Urinary bladder (tissue), 4 donors: ENCODE results near the gene PARD3B. TPM values are rescaled to one million over a fixed set of nuclear protein-coding genes. Genes with fewer than 3 reads are reported as not detected.

Experiments
- DNase-seq: peaks from one replicate; pipeline ENCODE4 v3.0.0-alpha.2; 2015; ENCODE audit errors: extremely low spot score
- H3K27ac ChIP-seq: one replicate; pipeline ENCODE4 v1.5.1; 2013; ENCODE audit warnings: low read depth, mild to moderate bottlenecking, moderate library complexity
- H3K36me3 ChIP-seq: one replicate; pipeline ENCODE4 v1.6.1; 2013; ENCODE audit warnings: mild to moderate bottlenecking, moderate library complexity; ENCODE audit not compliant: insufficient read depth
- H3K4me1 ChIP-seq: one replicate; pipeline ENCODE4 v1.6.1; 2013; ENCODE audit warnings: mild to moderate bottlenecking, moderate library complexity; ENCODE audit not compliant: insufficient read depth
- H3K4me3 ChIP-seq: one replicate; pipeline ENCODE4 v1.5.1; 2013; ENCODE audit warnings: low read depth, low read length
- WGBS: extraction: QIAGEN DNeasy Blood & Tissue Kit; methylation state at CpG from one replicate; pipeline ENCODE4 v1.1.7; 2013; 5-methylcytosine and 5-hydroxymethylcytosine counted together
- polyA plus RNA-seq: library from polyadenylated mRNA; stranded (reverse); fragments of 200-250 nt; gene quantifications from one replicate; pipeline ENCODE4 v1.2.3, GENCODE V29; 2013
- total RNA-seq: library from RNA; depleted of rRNA; stranded (reverse); fragments of >200 nt; gene quantifications from one replicate; pipeline ENCODE4 v1.2.3, GENCODE V29; 2014
- donor health status: healthy with polysubstance abuse.
- donor health status: healthy.

Gene PARD3B
- total and polyA plus RNA-seq, 2 donors = 9.1 to 42.9 TPM

DNA sequence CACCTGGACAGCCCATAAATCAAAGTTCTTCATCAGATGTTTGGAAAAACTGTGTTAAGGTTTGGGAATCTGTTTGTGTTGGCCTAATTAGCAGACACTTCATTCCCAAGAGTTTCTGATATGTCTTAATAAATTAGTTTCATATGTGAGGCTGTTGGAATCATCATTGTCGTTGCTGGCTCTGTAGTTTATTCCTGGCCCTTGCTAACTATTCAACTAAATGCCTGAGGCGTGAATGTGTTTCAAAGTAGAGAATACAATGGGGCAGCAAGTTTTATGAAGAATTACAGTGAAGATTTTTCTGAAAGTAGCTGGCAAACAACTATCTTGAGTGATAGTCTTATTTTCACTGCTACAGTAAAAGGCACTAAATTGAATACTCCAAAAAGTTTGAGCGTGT is 141.1 kb downstream of the PARD3B start:
- H3K27ac ChIP-seq = no peak overlapping the region
- 76% methylated on average over 3 of the region's 3 CpGs for WGBS
- H3K4me1 ChIP-seq = no peaks in the 10 kb centered on the region
- H3K4me3 ChIP-seq = no peak overlapping the region
- no peak for DNase-seq
- H3K36me3 ChIP-seq = no peaks in the 10 kb centered on the region

DNA sequence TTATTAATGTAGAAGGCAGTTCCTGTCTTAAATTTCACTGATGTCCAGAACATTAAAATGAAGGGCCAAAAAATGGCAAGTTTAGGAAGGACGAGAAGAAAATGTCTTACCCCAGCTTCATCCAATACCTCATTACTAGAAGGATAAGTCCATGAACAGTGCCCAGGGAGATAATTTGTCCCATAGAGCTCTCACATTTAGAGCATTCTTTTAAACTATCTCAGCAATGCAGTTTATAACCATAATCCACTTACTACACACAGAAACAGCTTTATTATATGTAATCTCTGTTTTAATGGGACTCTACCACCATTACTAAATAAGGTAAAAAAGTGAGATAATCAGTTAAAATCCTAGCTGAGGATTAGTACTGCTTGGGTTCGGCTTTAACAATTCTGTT is 142.5 kb downstream of the PARD3B start:
- no peak overlapping the region for H3K4me3 ChIP-seq
- no peaks in the 10 kb centered on the region for H3K4me1 ChIP-seq
- DNase-seq = no peak
- WGBS = 54% methylated on average over 2 of the region's 2 CpGs
- no peak overlapping the region for H3K27ac ChIP-seq
- H3K36me3 ChIP-seq = no peaks in the 10 kb centered on the region

DNA sequence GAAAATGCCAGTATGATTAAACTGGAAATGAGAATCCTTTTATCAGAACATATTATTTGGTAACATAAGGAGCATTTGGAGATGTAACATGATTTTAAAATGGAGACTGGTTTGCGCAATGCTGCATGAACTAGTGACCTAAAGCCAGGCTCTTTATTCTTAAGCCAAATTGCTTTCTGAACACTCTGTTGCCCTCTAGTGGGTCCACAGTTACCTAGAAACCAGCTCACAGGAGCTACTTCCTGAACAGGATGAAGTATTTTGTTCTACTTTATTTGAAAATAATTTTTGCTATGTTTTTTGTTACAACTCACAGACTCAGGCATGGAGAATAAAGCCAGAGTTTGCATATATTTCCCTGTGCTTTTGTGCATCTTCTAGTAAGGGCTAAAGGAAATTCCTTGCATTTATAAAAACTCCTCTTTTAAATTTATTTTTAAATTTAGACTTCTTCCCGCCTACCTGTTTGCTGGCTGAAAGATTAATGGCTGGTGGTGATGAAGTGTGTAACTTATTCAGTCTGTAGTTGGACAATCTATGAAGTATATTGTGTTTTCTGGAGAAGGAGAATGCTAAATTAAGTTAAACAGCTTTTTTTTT is 146.7 kb downstream of the PARD3B start:
- Histone ChIP-seq H3K4me1 (no peaks in the 10 kb centered on the region), H3K36me3 (no peaks in the 10 kb centered on the region), H3K27ac (no peak overlapping the region), H3K4me3 (no peak overlapping the region)
- 50% methylated on average over 2 of the region's 2 CpGs for WGBS
- DNase-seq = peak; percentile 51

DNA sequence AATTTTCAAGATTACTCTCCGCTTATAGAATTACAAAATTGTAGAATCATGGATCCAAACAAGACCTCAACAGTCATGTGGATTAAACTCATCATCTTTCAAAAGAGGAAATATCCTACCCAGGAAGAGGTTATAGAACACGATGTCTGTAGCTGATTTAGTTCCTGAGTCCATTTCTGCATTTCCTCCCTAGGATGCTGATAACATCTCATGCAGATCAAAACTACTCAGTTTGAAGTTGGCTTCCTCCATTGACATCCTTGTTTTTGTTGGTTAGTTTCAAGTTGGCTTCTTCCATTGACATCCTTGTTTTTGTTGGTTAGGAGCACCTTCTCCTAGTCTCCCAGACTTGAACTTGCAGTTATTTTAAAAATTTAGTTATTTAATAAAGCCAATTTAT is 147.5 kb downstream of the PARD3B start:
- Histone ChIP-seq H3K4me3 (no peak overlapping the region), H3K4me1 (no peaks in the 10 kb centered on the region), H3K27ac (no peak overlapping the region), H3K36me3 (no peaks in the 10 kb centered on the region)
- DNase-seq = no peak
- 78% methylated on average over 2 of the region's 2 CpGs for WGBS

DNA sequence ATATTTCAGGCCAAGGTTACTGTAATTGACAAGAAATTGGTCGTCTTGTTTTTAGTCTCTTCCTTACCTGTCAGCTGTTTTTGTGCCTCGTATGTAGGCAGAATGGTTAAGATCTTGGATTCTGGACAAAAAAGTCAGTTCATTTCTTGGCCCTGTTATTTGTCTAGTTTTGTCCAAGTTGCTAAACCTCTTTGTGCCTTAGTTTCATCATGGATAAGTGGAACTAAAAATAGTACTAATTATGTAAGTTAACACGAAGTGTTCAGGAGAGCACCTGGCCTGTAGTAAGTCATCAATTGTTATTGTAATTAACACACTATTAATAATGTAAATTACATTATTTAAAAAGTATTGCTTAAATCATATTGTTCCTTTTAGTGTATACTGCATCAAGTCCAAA is 148.0 kb downstream of the PARD3B start:
- H3K27ac ChIP-seq = no peak overlapping the region
- DNase-seq = no peak
- 51% methylated on average over 3 of the region's 3 CpGs for WGBS

DNA sequence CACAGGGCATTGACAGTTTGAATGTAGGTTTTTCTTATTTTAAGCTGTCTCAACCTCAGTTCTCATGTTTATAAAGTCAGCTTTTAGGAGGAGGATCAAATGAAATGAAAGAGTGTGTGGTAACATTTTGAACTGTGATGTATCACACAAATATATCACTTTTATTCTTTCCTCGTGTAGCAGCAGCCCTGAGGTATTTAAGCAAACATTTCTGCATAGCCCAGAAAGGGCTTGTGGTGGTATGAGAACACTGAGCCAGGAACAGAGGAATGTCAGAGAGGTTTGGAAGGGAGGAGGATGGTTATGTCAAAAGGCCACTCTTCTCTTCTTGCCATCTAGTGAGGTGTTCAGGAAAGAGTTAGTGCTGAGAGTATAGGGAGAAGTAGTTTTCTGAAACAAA is 150.2 kb downstream of the PARD3B start:
- H3K4me3 ChIP-seq = no peak overlapping the region
- DNase-seq = no peak
- no peaks in the 10 kb centered on the region for H3K4me1 ChIP-seq
- no peaks in the 10 kb centered on the region for H3K36me3 ChIP-seq
- H3K27ac ChIP-seq = no peak overlapping the region
- WGBS = 31% methylated on average over 1 of the region's 1 CpG

More for the DNA sequence above, 148.0 kb downstream of the PARD3B start:
- no peak overlapping the region for H3K4me3 ChIP-seq
- H3K4me1 ChIP-seq = no peaks in the 10 kb centered on the region
- no peaks in the 10 kb centered on the region for H3K36me3 ChIP-seq

DNA sequence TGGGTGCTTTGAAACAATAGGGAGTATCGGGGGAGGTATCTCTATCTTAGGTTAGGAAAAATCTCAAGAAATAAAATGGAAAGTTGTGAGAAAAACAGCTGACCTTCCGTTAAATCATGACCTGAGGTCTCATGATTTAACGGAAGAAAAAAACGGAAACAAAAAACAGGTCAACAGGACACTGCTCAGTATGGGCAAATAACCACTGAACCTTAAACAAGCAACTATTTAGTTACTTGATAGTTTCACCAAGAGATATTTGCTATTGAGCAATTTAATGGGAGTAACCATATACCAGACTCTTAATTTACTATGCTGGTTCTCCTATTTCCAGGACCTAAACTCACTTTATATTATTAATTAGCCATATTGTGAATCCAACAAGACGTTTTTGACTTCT is 150.8 kb downstream of the PARD3B start:
- H3K4me3 ChIP-seq = no peak overlapping the region
- no peaks in the 10 kb centered on the region for H3K4me1 ChIP-seq
- no peak overlapping the region for H3K27ac ChIP-seq
- DNase-seq = no peak
- H3K36me3 ChIP-seq = no peaks in the 10 kb centered on the region
- WGBS = 96% methylated on average over 5 of the region's 5 CpGs

DNA sequence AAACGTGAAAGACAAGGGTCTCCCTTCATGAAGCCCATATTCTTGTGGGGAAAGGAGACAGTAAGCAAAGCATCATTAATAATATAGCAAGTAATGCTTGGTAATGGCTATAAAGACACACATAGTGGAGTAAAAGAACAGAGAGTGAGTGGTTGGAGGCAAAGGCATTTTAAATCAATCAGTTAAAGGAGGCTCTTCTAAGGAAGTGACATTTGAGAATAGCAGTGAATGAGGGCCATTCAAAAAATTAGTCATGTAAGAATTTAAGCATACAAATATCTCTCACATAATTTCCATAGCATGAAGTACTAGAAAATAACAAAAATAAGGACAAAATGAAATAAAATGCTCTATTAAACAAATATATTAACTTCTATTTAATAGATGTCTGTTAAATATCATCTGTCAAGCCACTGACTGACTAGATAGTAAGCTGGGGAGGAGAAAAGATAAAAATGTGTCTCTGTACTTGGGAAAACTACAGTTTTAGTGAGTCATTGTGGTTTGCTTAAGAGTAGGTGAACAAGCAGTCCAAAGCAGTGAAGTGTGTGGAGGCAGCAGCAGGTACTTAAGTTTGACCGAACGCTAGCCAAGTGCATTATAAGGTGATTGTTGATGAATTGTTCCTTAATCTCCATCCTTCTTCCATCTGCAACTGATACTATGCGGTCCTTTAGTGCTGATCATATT is 160.1 kb downstream of the PARD3B start:
- Histone ChIP-seq H3K36me3 (no peaks in the 10 kb centered on the region), H3K4me3 (no peak overlapping the region), H3K27ac (no peak overlapping the region), H3K4me1 (no peaks in the 10 kb centered on the region)
- WGBS = 78% methylated on average over 4 of the region's 4 CpGs
- no peak for DNase-seq

DNA sequence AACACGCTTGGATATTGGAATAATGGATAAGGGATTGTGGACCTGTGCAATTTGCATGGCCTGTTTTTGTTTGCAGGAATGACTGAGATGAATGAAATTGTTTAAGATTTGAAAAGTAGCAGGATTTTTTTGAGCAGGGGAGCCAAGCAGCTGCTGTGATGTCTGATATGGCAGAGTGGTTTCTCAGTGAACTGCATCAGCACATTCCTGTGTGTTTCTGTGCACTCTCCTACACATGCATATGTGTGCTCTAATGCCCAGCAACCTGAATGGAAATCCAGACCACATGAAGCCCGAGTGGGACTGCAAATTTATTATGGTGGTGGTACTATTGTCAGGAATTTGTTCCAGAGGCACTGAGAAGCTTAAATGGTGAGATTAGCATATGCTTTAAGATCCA is 161.7 kb downstream of the PARD3B start:
- Histone ChIP-seq H3K4me3 (no peak overlapping the region), H3K36me3 (no peaks in the 10 kb centered on the region), H3K4me1 (no peaks in the 10 kb centered on the region), H3K27ac (no peak overlapping the region)
- WGBS = 48% methylated on average over 2 of the region's 2 CpGs
- no peak for DNase-seq

DNA sequence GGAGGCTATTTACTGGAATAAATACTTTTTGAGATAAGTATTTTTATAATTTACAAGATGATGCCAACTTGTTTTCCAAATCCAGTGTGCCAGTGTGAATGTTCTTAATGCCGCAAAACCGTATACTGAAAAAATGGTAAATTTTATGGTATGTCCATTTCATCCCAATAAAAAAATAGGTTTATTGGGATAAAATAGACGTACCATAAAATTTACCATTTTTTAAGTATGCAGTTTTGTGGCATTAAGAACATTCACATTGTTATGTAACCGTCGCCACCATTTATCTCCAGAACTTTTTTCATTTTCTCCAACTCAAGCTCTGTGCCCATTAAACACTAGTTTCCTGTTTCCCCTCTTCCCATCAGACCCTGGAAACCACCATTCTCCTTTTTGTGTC is 167.9 kb downstream of the PARD3B start:
- WGBS = 87% methylated on average over 5 of the region's 5 CpGs
- DNase-seq = no peak
- H3K4me1 ChIP-seq = no peaks in the 10 kb centered on the region

DNA sequence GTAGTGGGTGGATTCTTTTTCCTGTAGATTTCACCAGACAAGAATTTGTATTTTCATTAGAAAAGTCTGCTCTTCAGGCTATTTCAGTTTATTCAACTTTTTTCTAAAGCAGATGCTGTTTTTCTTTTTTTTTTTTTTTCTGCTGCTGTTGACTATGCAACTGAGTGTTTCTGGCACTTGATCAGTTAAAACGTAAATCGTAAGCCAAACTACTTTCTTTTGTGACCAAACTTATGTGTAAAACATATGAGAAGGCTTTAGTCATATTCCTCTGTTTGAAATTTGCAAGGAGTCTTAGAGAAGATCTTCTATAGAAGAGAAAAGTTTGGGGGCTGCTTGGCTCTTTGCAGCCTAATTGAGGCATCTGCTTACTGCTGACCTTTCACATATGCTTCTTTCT is 170.1 kb downstream of the PARD3B start:
- 66% methylated on average over 2 of the region's 2 CpGs for WGBS
- no peak for DNase-seq
- Histone ChIP-seq H3K4me1 (no peaks in the 10 kb centered on the region), H3K36me3 (no peaks in the 10 kb centered on the region), H3K27ac (no peak overlapping the region), H3K4me3 (no peak overlapping the region)

More for the DNA sequence above, 167.9 kb downstream of the PARD3B start:
- Histone ChIP-seq H3K36me3 (no peaks in the 10 kb centered on the region), H3K27ac (no peak overlapping the region), H3K4me3 (no peak overlapping the region)

DNA sequence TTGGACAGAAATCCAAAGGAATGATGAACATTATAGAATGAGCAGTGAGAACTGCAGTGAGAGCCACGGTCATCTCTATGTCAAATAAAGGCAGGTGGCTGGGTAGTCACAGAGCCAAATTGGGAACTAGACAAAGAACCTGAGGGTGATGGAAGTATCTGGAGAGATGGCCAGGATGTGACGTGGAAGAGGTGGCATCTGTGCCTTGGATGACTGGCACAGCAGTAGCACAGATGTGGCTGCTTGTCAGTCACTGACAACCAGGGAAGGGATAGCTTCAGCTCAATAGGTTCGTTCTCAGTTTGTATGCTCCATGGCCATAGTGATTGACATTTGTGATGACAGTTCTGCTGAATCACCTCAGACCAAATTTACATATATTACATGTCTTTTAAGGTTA is 172.3 kb downstream of the PARD3B start:
- Histone ChIP-seq H3K4me1 (no peaks in the 10 kb centered on the region), H3K4me3 (no peak overlapping the region), H3K27ac (no peak overlapping the region), H3K36me3 (no peaks in the 10 kb centered on the region)
- WGBS = 96% methylated on average over 3 of the region's 3 CpGs
- DNase-seq = no peak

DNA sequence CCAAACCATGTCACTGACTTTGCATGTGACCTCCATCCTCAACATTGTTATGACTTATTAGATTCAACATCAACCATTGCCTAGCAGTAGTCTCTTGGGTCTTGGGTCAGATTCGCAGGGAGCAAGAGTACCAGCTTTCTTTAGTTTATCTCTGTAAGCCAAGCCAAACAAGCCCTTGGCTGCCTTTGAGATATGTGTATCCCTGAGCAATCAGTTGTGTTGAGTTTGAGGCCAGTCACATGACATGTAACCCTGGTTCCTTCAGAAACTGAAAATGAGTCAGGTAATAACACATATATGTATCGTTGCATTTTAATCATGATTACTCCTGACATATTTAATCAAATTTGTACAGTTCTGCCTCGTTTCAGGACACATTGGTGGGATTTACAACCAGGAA is 173.3 kb downstream of the PARD3B start:
- DNase-seq = no peak
- H3K4me1 ChIP-seq = no peaks in the 10 kb centered on the region
- H3K27ac ChIP-seq = no peak overlapping the region
- no peak overlapping the region for H3K4me3 ChIP-seq
- 93% methylated on average over 3 of the region's 3 CpGs for WGBS
- H3K36me3 ChIP-seq = no peaks in the 10 kb centered on the region

DNA sequence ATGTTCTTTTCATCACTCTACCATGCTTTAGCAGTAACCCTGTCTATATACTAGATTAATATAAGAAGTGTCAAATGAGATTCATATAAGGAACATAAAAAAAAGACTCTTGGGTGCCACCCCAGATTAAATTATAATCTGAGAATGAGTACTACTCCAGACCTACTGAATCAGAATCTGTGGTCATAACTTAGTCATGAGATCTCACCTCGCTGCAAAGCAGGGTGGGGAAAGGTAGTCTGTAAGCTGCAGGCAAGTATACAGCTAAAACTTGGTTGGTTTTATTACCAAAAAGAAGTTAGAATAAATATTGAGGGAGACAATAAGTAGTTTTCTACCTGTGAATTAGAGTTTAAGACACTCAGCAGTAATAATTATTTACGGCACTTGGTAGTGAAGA is 175.6 kb downstream of the PARD3B start:
- no peaks in the 10 kb centered on the region for H3K36me3 ChIP-seq
- 96% methylated on average over 2 of the region's 2 CpGs for WGBS
- no peak overlapping the region for H3K27ac ChIP-seq
- no peak for DNase-seq
- no peaks in the 10 kb centered on the region for H3K4me1 ChIP-seq
- H3K4me3 ChIP-seq = no peak overlapping the region
